Measurements from ENCODE around the gene TBXAS1. TPM values are rescaled to one million over a fixed set of nuclear protein-coding genes. Genes with fewer than 3 reads are reported as not detected.

The TBXAS1 gene
- total RNA-seq, 2 experiments from 2014 or later = 5.5 to 6.0 TPM

DNA sequence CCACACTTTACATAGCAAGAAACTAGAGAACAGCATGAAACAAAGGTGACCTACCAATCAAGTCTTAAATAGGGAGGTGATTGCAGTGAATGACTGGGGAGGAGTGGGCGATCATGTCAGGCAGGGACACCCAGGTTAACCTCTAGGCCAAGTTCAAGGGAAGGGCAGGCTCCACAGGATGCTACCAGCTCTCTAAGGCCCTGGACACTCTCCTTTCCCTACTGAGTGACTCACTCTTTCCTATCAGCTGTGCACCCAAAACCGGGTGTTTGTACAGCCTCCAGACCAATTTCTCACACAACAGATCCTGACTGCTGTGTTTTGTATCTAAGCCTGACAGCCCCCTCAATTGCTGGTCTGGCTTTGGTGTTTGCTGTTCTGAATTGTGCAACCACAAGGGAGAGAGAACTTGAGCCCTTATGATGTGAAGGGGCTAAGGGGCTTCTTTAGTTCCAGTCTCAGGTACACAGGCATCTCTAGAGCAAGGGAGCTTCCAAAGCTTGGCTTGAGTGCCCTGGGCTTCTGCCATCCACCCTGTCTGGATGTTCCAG lies 107.8 kb downstream of the TBXAS1 start:
- Mint-ChIP-seq H3K4me1 (ENCODE audit: low read depth) (no peaks in the 10 kb centered on the region), H3K36me3 (ENCODE audit: low read depth) (peaks cover 6% of the 10 kb centered on the region), H3K27me3 (no peaks in the 10 kb centered on the region), H3K9me3 (no peaks in the 10 kb centered on the region), H3K4me3 (no peak overlapping the region), H3K27ac (no peak overlapping the region)
- intact Hi-C loops (cut with DNase I, micrococcal nuclease) = no loop called here
- ATAC-seq (ENCODE audit: poor library complexity) = no peak
- Histone ChIP-seq H3K27ac (ENCODE audit: low read depth in 1 of 2, low read length in 2 of 2) (no peak overlapping the region), H3K36me3 (ENCODE audit: insufficient read depth, low read length) (no peaks in the 10 kb centered on the region), H3K9me3 (ENCODE audit: control insufficient read depth in 1 of 2, insufficient read depth in 1 of 2, low read length in 2 of 2) (no peaks in the 10 kb centered on the region), H3K27me3 (ENCODE audit: control insufficient read depth in 1 of 2, insufficient read depth in 2 of 2, low read length in 2 of 2) (no peaks in the 10 kb centered on the region), H3K4me3 (ENCODE audit: low read length) (no peak overlapping the region), H3K4me1 (ENCODE audit: insufficient read depth, low read length) (no peaks in the 10 kb centered on the region)
- DNase-seq = peak in 1 of 14 experiments; percentile 5
- TF ChIP-seq, protein P1, sequence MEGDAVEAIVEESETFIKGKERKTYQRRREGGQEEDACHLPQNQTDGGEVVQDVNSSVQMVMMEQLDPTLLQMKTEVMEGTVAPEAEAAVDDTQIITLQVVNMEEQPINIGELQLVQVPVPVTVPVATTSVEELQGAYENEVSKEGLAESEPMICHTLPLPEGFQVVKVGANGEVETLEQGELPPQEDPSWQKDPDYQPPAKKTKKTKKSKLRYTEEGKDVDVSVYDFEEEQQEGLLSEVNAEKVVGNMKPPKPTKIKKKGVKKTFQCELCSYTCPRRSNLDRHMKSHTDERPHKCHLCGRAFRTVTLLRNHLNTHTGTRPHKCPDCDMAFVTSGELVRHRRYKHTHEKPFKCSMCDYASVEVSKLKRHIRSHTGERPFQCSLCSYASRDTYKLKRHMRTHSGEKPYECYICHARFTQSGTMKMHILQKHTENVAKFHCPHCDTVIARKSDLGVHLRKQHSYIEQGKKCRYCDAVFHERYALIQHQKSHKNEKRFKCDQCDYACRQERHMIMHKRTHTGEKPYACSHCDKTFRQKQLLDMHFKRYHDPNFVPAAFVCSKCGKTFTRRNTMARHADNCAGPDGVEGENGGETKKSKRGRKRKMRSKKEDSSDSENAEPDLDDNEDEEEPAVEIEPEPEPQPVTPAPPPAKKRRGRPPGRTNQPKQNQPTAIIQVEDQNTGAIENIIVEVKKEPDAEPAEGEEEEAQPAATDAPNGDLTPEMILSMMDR (IDR thresholded peaks at IDR 0.05) = no peak
- CTCF ChIA-PET = no interaction called here
- POLR2A ChIA-PET = no interaction called here

DNA sequence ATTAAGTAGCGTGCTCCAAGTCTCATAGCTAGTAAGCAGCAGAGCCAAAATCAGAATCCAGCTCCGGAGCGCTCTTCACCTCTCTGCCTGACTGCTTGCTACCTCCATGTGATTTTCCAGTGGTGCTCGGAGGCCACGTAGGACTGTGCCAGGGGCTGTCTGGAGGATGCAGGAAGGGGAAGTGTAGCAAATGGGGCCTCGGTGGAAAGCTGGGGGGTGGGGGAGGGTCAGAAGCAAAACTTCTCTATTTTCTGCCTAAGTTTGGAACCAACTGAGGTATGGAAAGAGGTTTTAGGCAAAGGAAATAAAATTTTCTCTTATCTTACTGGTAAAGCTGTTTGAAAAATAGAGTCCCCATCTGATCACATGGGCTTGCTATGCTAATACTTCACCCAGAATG lies 108.7 kb downstream of the TBXAS1 start:
- no peak overlapping the region for H3K27ac ChIP-seq (ENCODE audit: low read depth in 1 of 2, low read length in 2 of 2)
- intact Hi-C loops (cut with DNase I, micrococcal nuclease) = no loop called here
- no peaks in the 10 kb centered on the region for H3K9me3 Mint-ChIP-seq

DNA sequence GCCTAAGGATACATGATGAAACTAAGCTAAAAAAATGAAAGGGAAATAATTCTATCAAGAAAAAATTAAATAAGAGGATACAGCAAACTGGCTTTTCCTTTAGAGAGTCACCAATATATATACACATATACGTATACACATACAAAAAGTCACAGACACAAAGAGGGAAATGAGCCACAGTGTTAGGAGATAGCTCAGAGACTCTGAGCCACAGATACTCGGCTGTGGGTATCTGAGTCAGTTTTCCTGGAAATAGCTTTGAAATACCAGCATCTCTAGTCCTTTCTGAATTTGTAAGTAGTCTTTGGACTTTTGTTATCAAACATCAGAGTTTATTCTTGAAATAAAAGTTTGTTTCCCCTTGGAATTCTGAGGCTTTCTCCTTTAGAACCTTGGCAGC lies 111.8 kb downstream of the TBXAS1 start:
- CTCF ChIA-PET = no interaction called here
- H3K4me3 Mint-ChIP-seq = no peak overlapping the region
- H3K9me3 Mint-ChIP-seq = peaks cover 5% of the 10 kb centered on the region
- no peaks in the 10 kb centered on the region for H3K27me3 Mint-ChIP-seq
- Histone ChIP-seq H3K4me3 (ENCODE audit: low read length) (no peak overlapping the region), H3K27me3 (ENCODE audit: control insufficient read depth in 1 of 2, insufficient read depth in 2 of 2, low read length in 2 of 2) (no peaks in the 10 kb centered on the region), H3K36me3 (ENCODE audit: insufficient read depth, low read length) (no peaks in the 10 kb centered on the region), H3K27ac (ENCODE audit: low read depth in 1 of 2, low read length in 2 of 2) (no peak overlapping the region), H3K4me1 (ENCODE audit: insufficient read depth, low read length) (no peaks in the 10 kb centered on the region), H3K9me3 (ENCODE audit: control insufficient read depth in 1 of 2, insufficient read depth in 1 of 2, low read length in 2 of 2) (peaks cover 4 to 8% of the 10 kb centered on the region in 2 experiments)
- POLR2A ChIA-PET = no interaction called here
- no peak for DNase-seq
- TF ChIP-seq, protein P1 (IDR thresholded peaks at IDR 0.05) = no peak
- H3K4me1 Mint-ChIP-seq (ENCODE audit: low read depth) = no peaks in the 10 kb centered on the region
- intact Hi-C loops (cut with DNase I, micrococcal nuclease) = no loop called here
- no peak overlapping the region for H3K27ac Mint-ChIP-seq
- peaks cover 17% of the 10 kb centered on the region for H3K36me3 Mint-ChIP-seq (ENCODE audit: low read depth)
- no peak for ATAC-seq (ENCODE audit: poor library complexity)

More for the DNA sequence above, 108.7 kb downstream of the TBXAS1 start:
- H3K4me3 ChIP-seq (ENCODE audit: low read length) = no peak overlapping the region
- Mint-ChIP-seq H3K36me3 (ENCODE audit: low read depth) (peaks cover 6% of the 10 kb centered on the region), H3K4me3 (no peak overlapping the region), H3K27me3 (no peaks in the 10 kb centered on the region), H3K27ac (no peak overlapping the region), H3K4me1 (ENCODE audit: low read depth) (no peaks in the 10 kb centered on the region)
- POLR2A ChIA-PET = no interaction called here
- TF ChIP-seq, protein P1 (IDR thresholded peaks at IDR 0.05) = no peak
- ATAC-seq (ENCODE audit: poor library complexity) (no peak), DNase-seq (peak in 2 of 14 experiments; percentile 13 to 21)
- no peaks in the 10 kb centered on the region for H3K36me3 ChIP-seq (ENCODE audit: insufficient read depth, low read length)
- no peaks in the 10 kb centered on the region for H3K27me3 ChIP-seq (ENCODE audit: control insufficient read depth in 1 of 2, insufficient read depth in 2 of 2, low read length in 2 of 2)
- CTCF ChIA-PET = no interaction called here
- H3K9me3 ChIP-seq (ENCODE audit: control insufficient read depth in 1 of 2, insufficient read depth in 1 of 2, low read length in 2 of 2) = no peaks in the 10 kb centered on the region
- no peaks in the 10 kb centered on the region for H3K4me1 ChIP-seq (ENCODE audit: insufficient read depth, low read length)
